Measurements from ENCODE around the gene TTC32.
"Not testable (repeated sequence)": the region's sequence is repeated elsewhere in the genome, so short reads cannot be mapped to it uniquely, and the experiment has no call there.

TTC32 gene

GRCh38 chr2:19901442-19902215, at the start of gene TTC32:
Gene TTC32 (minus strand): TSS chr2:19901983. CDS start chr2:19901854, 129 bp downstream.
- DNase-seq (ENCODE audit: low read depth in 2 of 2, low spot score in 1 of 2): peak; percentile 83 to 85

DNA sequence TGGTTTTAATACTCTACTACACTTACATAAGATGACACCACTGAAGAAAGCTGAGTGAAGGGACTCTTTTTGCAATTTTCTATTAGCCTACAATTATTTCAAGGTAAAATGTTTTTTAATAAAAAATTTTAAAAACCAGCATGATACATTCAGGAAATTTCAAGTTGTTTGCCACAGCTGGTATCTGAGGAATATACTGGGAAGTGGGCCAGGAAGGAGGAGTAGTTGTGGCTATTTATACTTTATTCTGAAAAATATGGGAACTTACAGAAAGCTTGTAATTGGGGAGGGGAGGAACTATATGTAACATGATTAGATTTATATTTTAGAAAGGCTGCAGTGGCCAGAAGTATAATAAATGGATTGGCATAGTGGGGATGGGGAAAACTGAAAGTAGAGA, 47.3 kb upstream of the TTC32 start:
- DNase-seq (ENCODE audit: low read depth in 2 of 2, low spot score in 1 of 2): no peak

GRCh38 chr2:19947184-19947940, 45.6 kb upstream of the TTC32 start:
- DNase-seq (ENCODE audit: low read depth in 2 of 2, low spot score in 1 of 2): no peak

GRCh38 chr2:19944205-19944845, 42.5 kb upstream of the TTC32 start:
- no peak for DNase-seq (ENCODE audit: low read depth in 2 of 2, low spot score in 1 of 2)

DNA sequence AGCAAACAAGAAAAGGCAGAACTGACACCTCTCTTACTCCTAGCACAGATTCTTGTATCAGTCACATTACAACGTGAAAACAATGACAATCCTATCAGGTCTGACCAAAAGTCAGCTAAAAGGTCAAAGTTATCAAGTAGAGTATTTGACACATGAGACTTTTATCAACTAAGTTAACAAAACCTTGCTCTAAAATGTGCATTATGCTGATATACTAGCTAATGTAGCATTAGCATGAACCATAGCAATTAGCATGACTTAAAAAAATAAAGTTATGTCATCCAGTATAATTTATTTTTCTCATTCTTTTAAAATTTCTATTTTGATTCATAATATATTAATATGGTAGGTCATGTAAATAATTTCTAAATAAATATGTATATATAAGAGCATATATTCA, 41.4 kb upstream of the TTC32 start:
- no peak for DNase-seq (ENCODE audit: low read depth in 2 of 2, low spot score in 1 of 2)

DNA sequence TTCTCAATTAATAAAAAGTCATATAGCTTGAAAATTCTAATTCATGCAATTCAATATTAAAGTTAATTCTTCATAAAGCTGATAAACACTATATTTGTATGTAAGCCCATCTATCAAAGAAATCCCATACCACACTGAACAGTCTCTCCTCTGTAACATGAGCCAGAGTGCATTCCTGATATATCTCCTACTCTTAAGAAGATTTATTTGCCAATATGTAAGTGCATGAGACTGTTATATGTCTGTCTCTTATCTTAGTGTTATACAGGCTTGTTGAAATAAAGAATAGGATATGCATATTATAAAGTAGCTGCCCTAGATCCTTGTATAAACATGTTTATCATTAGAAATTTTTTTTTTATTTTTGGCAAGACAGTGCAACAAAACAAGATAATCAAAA, 40.4 kb upstream of the TTC32 start:
- no peak for DNase-seq (ENCODE audit: low read depth in 2 of 2, low spot score in 1 of 2)

GRCh38 chr2:19937004-19937403, 35.2 kb upstream of the TTC32 start:
- DNase-seq (ENCODE audit: low read depth in 2 of 2, low spot score in 1 of 2): no peak

DNA sequence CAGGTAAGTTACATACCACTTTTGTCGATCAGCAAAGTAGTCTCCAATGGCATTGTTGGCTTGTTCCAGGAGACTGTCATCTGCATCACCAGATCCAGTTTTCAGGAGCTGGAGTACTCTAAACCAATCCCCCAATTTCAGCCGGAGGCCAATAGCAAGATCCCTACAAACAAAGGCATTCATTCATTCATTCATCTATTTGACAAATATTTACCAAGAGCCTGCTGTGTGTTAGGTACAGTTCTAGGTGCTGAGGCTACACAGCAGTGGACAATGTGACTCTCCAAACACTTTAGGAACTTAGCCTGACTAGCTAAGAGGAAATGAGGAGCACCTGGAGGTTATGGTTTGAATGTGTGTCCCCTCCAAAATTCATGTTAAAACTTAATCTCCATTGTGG, 34.4 kb upstream of the TTC32 start:
- no peak for DNase-seq (ENCODE audit: low read depth in 2 of 2, low spot score in 1 of 2)

- no peak for DNase-seq (ENCODE audit: low read depth in 2 of 2, low spot score in 1 of 2)
Measured at GRCh38 chr2:19933351-19933981, 31.7 kb upstream of the TTC32 start.

DNA sequence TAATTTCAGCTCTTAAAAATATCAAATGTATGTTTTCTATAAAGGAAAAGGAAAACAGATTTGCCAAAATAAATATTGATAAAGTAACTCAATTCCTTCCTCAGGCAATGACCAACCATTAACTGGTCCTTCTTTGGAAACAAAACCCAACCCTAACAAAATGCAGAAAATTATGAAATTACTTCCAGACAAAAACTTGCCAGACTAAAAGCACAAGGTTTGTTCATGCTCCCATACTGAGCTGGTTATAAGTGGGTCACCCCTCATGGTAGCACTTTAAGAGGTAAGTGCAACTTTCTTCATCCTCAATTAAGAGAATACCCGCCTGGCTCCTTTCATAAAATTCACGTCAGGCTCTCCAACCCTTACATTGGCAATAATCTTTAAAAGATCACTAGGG, 31.1 kb upstream of the TTC32 start:
- no peak for DNase-seq (ENCODE audit: low read depth in 2 of 2, low spot score in 1 of 2)

DNA sequence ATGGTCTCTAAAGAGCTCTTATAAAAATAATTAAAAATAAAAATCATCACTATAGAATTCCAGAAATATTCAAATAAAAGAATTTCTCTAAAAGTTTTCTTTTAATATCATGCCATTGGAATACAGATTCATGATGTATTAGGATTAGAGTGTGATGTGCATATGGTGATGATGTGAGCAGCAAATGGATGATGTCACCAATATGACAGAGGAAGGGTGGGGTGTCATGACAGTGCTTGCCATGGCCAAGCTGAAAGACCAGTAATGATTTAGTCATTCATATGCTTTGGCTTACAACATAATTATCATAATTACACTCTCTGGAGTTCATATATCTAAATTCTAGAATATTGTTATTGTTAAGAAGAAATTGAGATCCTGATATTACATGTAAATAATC, 27.4 kb upstream of the TTC32 start:
- DNase-seq (ENCODE audit: low read depth in 2 of 2, low spot score in 1 of 2): no peak

DNA sequence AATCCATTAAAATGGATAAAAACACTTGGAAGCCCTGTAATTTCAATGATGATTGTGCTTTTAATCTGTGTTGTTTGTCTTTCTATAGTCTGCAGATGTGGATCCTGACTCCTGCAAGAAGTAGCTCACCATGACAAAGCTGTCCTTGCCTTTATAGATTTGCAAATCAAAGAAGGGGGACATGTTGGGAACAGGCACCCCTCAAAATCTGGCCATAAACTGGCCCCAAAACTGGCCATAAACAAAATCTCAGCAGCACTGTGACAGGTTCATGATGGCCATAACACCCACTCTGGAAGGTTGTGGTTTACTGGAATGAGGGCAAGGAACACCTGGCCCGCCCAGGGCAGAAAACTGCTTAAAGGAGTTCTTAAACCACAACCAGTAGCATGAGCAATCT, 26.0 kb upstream of the TTC32 start:
- not testable (repeated sequence) for DNase-seq (ENCODE audit: low read depth in 2 of 2, low spot score in 1 of 2)

DNA sequence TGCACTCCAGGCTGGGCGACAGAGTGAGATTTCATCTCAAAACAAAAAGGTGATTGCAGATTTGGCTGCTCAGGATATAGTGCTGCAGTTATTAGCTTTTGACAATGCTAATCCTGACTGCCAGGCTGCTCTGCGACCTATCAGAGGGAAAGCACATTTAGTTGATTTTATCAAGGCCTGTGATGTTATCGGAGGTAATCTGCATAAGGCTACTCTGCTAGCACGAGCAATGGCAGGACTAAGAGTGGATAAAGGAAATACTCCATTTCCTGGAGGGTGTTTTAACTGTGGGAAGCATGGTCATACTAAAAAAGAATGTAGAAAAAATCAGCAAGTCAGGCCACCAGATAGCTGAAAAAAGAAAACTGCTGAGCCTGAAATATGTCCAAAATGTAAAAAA, 22.7 kb upstream of the TTC32 start:
- not testable (repeated sequence) for DNase-seq (ENCODE audit: low read depth in 2 of 2, low spot score in 1 of 2)

- DNase-seq (ENCODE audit: low read depth in 2 of 2, low spot score in 1 of 2): not testable (repeated sequence)
Measured at GRCh38 chr2:19922188-19922587, 20.4 kb upstream of the TTC32 start.

DNA sequence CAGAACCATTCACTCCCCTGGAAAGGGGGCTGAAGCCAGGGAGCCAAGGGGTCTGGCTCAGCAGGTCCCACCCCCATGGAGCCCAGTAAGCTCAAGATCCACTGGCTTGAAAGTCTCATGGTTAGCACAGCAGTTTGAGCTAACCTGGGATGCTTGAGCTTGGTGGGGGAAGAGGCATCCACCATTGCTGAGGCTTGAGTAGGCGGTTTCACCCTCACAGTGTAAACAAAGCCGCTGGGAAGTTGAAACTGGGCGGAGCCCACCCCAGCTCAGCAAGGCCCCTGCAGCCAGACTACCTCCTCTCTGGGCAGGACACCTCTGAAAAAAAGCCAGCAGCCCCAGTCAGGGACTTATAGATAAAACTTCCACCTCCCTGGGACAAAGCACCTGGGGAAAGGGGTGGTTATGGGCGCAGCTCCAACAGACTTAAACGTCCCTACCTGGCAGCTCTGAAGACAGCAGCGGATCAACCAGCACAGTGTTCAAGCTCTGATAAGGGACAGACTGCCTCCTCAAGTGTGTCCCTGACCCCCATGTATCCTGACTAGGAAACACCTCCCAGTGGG, 14.7 kb upstream of the TTC32 start:
- no peak for DNase-seq (ENCODE audit: low read depth in 2 of 2, low spot score in 1 of 2)

GRCh38 chr2:19914266-19914975, 12.6 kb upstream of the TTC32 start:
- DNase-seq (ENCODE audit: low read depth in 2 of 2, low spot score in 1 of 2): no peak

- DNase-seq (ENCODE audit: low read depth in 2 of 2, low spot score in 1 of 2): no peak
Measured at GRCh38 chr2:19911808-19912509, 10.2 kb upstream of the TTC32 start.

DNA sequence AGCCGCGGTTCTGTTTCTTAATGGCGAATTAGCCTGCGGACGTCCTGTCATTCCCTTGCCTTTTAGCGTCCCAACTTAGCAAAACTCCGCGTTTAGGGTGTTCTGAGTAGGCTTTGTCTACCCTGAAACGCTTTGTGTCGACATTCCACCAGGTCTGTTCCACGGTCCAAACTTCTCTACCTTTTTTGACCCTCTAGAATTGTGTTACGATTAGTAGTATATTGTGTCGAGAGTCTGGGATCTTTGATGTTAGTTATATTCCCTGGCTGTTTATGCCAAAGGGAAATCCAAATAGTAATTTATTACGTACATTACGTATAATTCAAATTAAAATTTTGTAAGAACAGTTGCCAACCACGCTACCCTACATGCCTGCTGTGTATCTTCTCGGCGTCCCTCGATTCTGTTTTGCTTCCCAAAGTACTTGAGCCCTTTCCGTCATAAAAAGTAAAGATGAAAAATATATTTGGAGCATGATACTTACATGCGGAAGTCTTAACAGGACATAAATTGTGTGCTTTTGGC, 495 bp upstream of the TTC32 start:
- DNase-seq (ENCODE audit: low read depth in 2 of 2, low spot score in 1 of 2): no peak

- DNase-seq (ENCODE audit: low read depth in 2 of 2, low spot score in 1 of 2): no peak
Measured at GRCh38 chr2:19900931-19901441, 797 bp downstream of the TTC32 start.

All from stimulated activated CD8-positive, alpha-beta memory T cell treated with anti-CD3 and anti-CD28 coated beads, Interleukin-4, amount 100 ng/mL, for 4 hours (primary cell).